SK-N-SH (cell line): Measurements from ENCODE around the gene TMEM234. TPM values are rescaled to one million over a fixed set of nuclear protein-coding genes. Genes with fewer than 3 reads are reported as not detected.

Experiments
- CTCF ChIA-PET: fragments of 300-600, 350-600 bp; formaldehyde crosslinking; extraction: SDS; loops from one replicate; lab custom pipeline; 2021; lab: Yijun Ruan, JAX
- POLR2A ChIA-PET: fragments of 350-600 bp; sonication (Branson Sonifier 250); formaldehyde crosslinking; extraction: SDS; loops from one replicate; lab custom pipeline; 2020; ENCODE audit warnings: antibody characterized with exemption, inconsistent platforms; lab: Yijun Ruan, JAX
- DNase-seq: peaks from one replicate; pipeline ENCODE4 v3.0.0; 2012
- H2AFZ ChIP-seq: fragments of 200-600 bp; sonication (generic); 2 replicates; pipeline ENCODE4 v1.8.1; 2016; ENCODE audit warnings: antibody characterized with exemption, mild to moderate bottlenecking, low read depth
- H3F3A ChIP-seq: fragments of 200-600 bp; sonication (generic); replicated peaks from 2 replicates; pipeline ENCODE3; 2016; ENCODE audit warnings: antibody characterized with exemption, mild to moderate bottlenecking; ENCODE audit not compliant: insufficient read depth
- H3K27ac ChIP-seq, 2 experiments: fragments of 200-500 bp in 1 of 2; fragments of 200-600 bp in 1 of 2; sonication (Bioruptor generic) in 1 of 2; sonication (generic), shearing (Covaris generic) in 1 of 2; 2 replicates each; pipeline versions ENCODE4 v1.5.1 to v1.6.1; 2014 to 2016; ENCODE audit warnings: low read depth in 2 of 2, inconsistent platforms in 1 of 2, low read length in 1 of 2, mild to moderate bottlenecking in 1 of 2, mixed read lengths in 1 of 2
- H3K27me3 ChIP-seq: fragments of 200-600 bp; sonication (generic), shearing (Covaris generic); 2 replicates; pipeline ENCODE4 v1.6.1; 2016; ENCODE audit warnings: mixed run types; ENCODE audit not compliant: insufficient read depth
- H3K36me3 ChIP-seq, 2 experiments: fragments of 200-500 bp in 1 of 2; fragments of 200-600 bp in 1 of 2; sonication (Bioruptor generic) in 1 of 2; sonication (generic) in 1 of 2; replicated peaks in 1 of 2; 2 replicates each; pipeline versions ENCODE3 to v1.5.1; 2014 to 2016; ENCODE audit warnings: low read length in 1 of 2, mild to moderate bottlenecking in 1 of 2; ENCODE audit not compliant: insufficient read depth in 2 of 2, control insufficient read depth in 1 of 2
- H3K4me1 ChIP-seq, 2 experiments: fragments of 200-500 bp in 1 of 2; fragments of 200-600 bp in 1 of 2; sonication (Bioruptor generic) in 1 of 2; sonication (generic), shearing (Covaris generic) in 1 of 2; 2 replicates each; pipeline versions ENCODE4 v1.5.1 to v1.6.1; 2014 to 2016; ENCODE audit warnings: low read depth in 1 of 2, low read length in 1 of 2, mixed run types in 1 of 2; ENCODE audit not compliant: insufficient read depth in 2 of 2, control insufficient read depth in 1 of 2
- H3K4me2 ChIP-seq: fragments of 200-600 bp; sonication (generic), shearing (Covaris generic); 2 replicates; pipeline ENCODE4 v1.6.1; 2017; ENCODE audit warnings: mixed run types
- H3K4me3 ChIP-seq, 2 experiments: fragments of 200-500 bp in 1 of 2; fragments of 200-600 bp in 1 of 2; sonication (Bioruptor generic) in 1 of 2; sonication (generic), shearing (Covaris generic) in 1 of 2; 2 replicates each; pipeline versions ENCODE4 v1.5.1 to v1.8.1; 2014 to 2016; ENCODE audit warnings: low read depth in 2 of 2, inconsistent platforms in 1 of 2, low read length in 1 of 2, mild to moderate bottlenecking in 1 of 2, mixed read lengths in 1 of 2, moderate library complexity in 1 of 2
- H3K79me2 ChIP-seq: fragments of 200-600 bp; sonication (generic); 2 replicates; pipeline ENCODE4 v1.8.1; 2017; ENCODE audit warnings: mild to moderate bottlenecking; ENCODE audit not compliant: insufficient read depth
- H3K9ac ChIP-seq: fragments of 200-600 bp; sonication (generic); 2 replicates; pipeline ENCODE4 v1.6.1; 2017; ENCODE audit warnings: mixed run types
- H3K9me2 ChIP-seq: fragments of 200-600 bp; sonication (generic); 2 replicates; pipeline ENCODE4 v1.6.1; 2017; ENCODE audit warnings: mixed run types
- H3K9me3 ChIP-seq: fragments of 200-600 bp; sonication (generic); 2 replicates; pipeline ENCODE4 v1.6.1; 2017; ENCODE audit warnings: mixed run types, mild to moderate bottlenecking, moderate library complexity
- H4K20me1 ChIP-seq: fragments of 200-600 bp; sonication (generic); 2 replicates; pipeline ENCODE4 v1.6.1; 2017; ENCODE audit warnings: mild to moderate bottlenecking, mixed run types; ENCODE audit not compliant: insufficient read depth
- EP300 ChIP-seq, 2 experiments: IDR thresholded peaks; 2 replicates each; pipeline versions ENCODE4 v1.4.0 to v1.6.1; 2012; ENCODE audit warnings: borderline replicate concordance in 1 of 2, low read depth in 1 of 2, low read length in 1 of 2
- JUND ChIP-seq: IDR thresholded peaks from 2 replicates; pipeline ENCODE4 v1.4.0; 2012
- MEF2A ChIP-seq: IDR thresholded peaks from 2 replicates; pipeline ENCODE4 v1.4.0; 2012; ENCODE audit warnings: low read depth, borderline replicate concordance
- MXI1 ChIP-seq: IDR thresholded peaks from 2 replicates; pipeline ENCODE4 v1.6.1; 2012; ENCODE audit warnings: mild to moderate bottlenecking, low read depth, low read length, improper control_type of control experiment
- NFIC ChIP-seq: IDR thresholded peaks from 2 replicates; pipeline ENCODE4 v1.4.0; 2012; ENCODE audit warnings: borderline replicate concordance
- RAD21 ChIP-seq: IDR thresholded peaks from 2 replicates; pipeline ENCODE4 v1.6.1; 2012; ENCODE audit warnings: mild to moderate bottlenecking, low read length
- RFX5 ChIP-seq: IDR thresholded peaks from 2 replicates; pipeline ENCODE4 v1.6.1; 2012; ENCODE audit warnings: mild to moderate bottlenecking, improper control_type of control experiment, low read length
- RXRA ChIP-seq: IDR thresholded peaks from 2 replicates; pipeline ENCODE4 v1.4.0; 2012; ENCODE audit warnings: low read depth, mild to moderate bottlenecking, borderline replicate concordance
- SIN3A ChIP-seq: IDR thresholded peaks from 2 replicates; pipeline ENCODE4 v1.6.1; 2012; ENCODE audit warnings: low read depth, mild to moderate bottlenecking, low read length, moderate library complexity, borderline replicate concordance
- SMC3 ChIP-seq: IDR thresholded peaks from 2 replicates; pipeline ENCODE4 v1.6.1; 2012; ENCODE audit warnings: low read depth, low read length, improper control_type of control experiment
- TCF12 ChIP-seq: IDR thresholded peaks from 2 replicates; pipeline ENCODE4 v1.4.0; 2012
- TEAD4 ChIP-seq: IDR thresholded peaks from 2 replicates; pipeline ENCODE4 v1.4.0; 2012; ENCODE audit warnings: mild to moderate bottlenecking, borderline replicate concordance; ENCODE audit not compliant: insufficient read depth
- WGBS: methylation state at CpG from one replicate; pipeline ENCODE4 v1.1.6; 2017; ENCODE audit warnings: low lambda C conversion rate; 5-methylcytosine and 5-hydroxymethylcytosine counted together
- polyA plus RNA-seq, 3 experiments: library from polyadenylated mRNA; depleted of rRNA; stranded (reverse); fragments of >200 nt; gene quantifications; 2 replicates each; pipeline ENCODE4 v1.2.3, GENCODE V29; 2012
- TF ChIP-seq, protein P1 (sequence below): IDR thresholded peaks from 2 replicates; pipeline ENCODE4 v1.4.0; 2012; ENCODE audit warnings: low read depth, borderline replicate concordance
- TF ChIP-seq, protein P2 (sequence below): IDR thresholded peaks from 2 replicates; pipeline ENCODE4 v1.4.0; 2012; ENCODE audit warnings: low read depth

TMEM234 gene
- polyA plus RNA-seq, 1 of the 3 experiments (the other 2 are of a cell fraction) = 31.9 TPM

DNA sequence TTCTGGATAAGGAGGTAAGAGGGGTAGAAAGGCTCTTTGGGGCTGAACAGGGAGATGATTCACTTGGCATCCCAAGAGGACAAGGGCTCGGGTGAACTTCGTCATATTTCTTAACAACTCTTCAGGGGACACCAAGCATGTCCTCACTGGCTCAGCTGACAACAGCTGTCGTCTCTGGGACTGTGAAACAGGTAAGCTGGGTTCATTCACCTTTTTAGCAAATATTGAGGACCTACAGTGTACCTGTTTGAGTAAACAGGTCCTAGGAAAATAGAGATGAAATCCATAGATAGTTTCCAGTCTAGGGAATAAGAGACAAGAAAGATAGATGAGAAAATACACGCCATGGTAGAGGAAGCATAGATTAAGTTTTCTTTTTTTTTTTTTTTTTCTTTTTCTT, 2.1 kb upstream of the TMEM234 start:
- H3K4me3 ChIP-seq = no peak overlapping the region
- H3K79me2 ChIP-seq = peaks cover 62% of the 10 kb centered on the region
- TF ChIP-seq NFIC = no peak
- no peak for TF ChIP-seq MEF2A
- no peak for TF ChIP-seq JUND
- TF ChIP-seq, protein P1, sequence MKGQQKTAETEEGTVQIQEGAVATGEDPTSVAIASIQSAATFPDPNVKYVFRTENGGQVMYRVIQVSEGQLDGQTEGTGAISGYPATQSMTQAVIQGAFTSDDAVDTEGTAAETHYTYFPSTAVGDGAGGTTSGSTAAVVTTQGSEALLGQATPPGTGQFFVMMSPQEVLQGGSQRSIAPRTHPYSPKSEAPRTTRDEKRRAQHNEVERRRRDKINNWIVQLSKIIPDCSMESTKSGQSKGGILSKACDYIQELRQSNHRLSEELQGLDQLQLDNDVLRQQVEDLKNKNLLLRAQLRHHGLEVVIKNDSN = no peak
- no peak for TF ChIP-seq RAD21
- no peak for TF ChIP-seq MXI1
- TF ChIP-seq RXRA = no peak
- H3K9me2 ChIP-seq = no peaks in the 10 kb centered on the region
- WGBS = 96% methylated on average over 4 of the region's 4 CpGs
- CTCF ChIA-PET = interaction anchor here (4.3 kb wide), 1 partner anchor 16 kb away, joined by 20 read pairs; no protein-coding TSS in a partner anchor
- no peak overlapping the region for H3K4me2 ChIP-seq
- no peak overlapping the region for H3K27ac ChIP-seq
- no peaks in the 10 kb centered on the region for H3F3A ChIP-seq
- H3K36me3 ChIP-seq = peaks cover 33 to 50% of the 10 kb centered on the region in 2 experiments
- H3K9me3 ChIP-seq = no peaks in the 10 kb centered on the region
- no peak for DNase-seq
- no peak overlapping the region for H3K9ac ChIP-seq
- POLR2A ChIA-PET = no interaction called here
- H3K27me3 ChIP-seq = no peaks in the 10 kb centered on the region
- H2AFZ ChIP-seq = no peak overlapping the region
- H4K20me1 ChIP-seq = no peaks in the 10 kb centered on the region
- peaks cover 8 to 17% of the 10 kb centered on the region in 2 experiments; a peak in 3 of 4 replicates for H3K4me1 ChIP-seq

DNA sequence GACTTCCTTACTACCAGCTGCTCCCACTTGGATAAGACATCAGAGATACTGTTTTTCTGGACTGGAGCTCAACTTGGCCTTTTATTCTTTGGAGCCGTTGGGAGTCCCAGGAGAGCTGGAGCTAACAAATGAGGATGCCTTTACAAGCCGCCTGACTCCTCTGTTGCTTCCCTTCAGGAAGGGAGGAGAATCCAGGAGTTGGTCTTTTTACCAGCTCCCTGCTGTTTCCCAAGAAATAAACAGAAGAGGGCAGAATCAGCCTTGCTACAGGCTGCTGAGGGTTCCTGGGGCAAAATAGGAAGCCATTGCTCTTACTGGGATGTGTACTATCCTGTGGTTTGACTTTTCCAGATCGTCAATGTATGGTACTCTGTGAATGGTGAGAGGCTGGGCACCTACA, 1.5 kb upstream of the TMEM234 start:
- no peaks in the 10 kb centered on the region for H3K9me2 ChIP-seq
- ChIA-PET POLR2A (no interaction called here), CTCF (interaction anchor here (0.9 to 4.3 kb wide), 3 partner anchors 11 to 25 kb away, joined by 3 to 20 read pairs (median 3); no protein-coding TSS in a partner anchor)
- H3K27ac ChIP-seq = no peak overlapping the region; a peak in 1 of 4 replicates
- peaks cover 66% of the 10 kb centered on the region for H3K79me2 ChIP-seq
- DNase-seq = no peak
- 0 out of 2 replicates have a peak, but pooled peaks have one; percentile 10 for TF ChIP-seq RAD21
- no peak for TF ChIP-seq TCF12
- peak overlapping the region; percentile 90 for H3K4me2 ChIP-seq
- no peak overlapping the region for H2AFZ ChIP-seq
- peaks cover 29 to 47% of the 10 kb centered on the region in 2 experiments for H3K36me3 ChIP-seq
- no peaks in the 10 kb centered on the region for H4K20me1 ChIP-seq
- H3K9ac ChIP-seq = peak overlapping the region; percentile 99
- H3K9me3 ChIP-seq = no peaks in the 10 kb centered on the region
- H3K4me1 ChIP-seq = peaks cover 8 to 17% of the 10 kb centered on the region in 2 experiments; a peak in 3 of 4 replicates
- H3F3A ChIP-seq = no peaks in the 10 kb centered on the region
- peak overlapping the region; percentile 59 to 79; a peak in 3 of 4 replicates for H3K4me3 ChIP-seq
- H3K27me3 ChIP-seq = no peaks in the 10 kb centered on the region
- WGBS = 86% methylated on average over 3 of the region's 3 CpGs

DNA sequence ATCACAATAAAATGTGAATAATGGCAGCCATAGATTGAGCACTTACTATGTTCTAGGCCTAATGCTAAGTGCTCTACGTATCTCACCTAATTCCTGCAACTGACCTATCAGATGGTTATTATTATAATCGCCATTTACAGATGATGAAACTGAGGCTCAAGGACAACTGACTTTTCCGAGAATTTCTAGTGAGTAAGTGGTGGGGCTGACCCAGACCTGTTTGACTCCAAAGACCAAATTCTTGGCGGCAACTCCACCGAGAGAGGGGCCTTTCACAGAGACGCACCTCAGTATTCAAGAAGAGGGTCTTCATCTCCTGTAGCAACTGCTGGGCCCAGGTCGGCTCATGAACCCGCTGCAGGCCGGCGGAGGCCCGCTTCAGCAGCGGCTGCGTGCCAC, 573 bp downstream of the TMEM234 start:
- POLR2A ChIA-PET = interaction anchor here (1.4 kb wide), 1 partner anchor 9 kb away, joined by 3 read pairs; no protein-coding TSS in a partner anchor

More for the DNA sequence above, 573 bp downstream of the TMEM234 start:
- Histone ChIP-seq H3K79me2 (peaks cover 66% of the 10 kb centered on the region), H3K9me2 (no peaks in the 10 kb centered on the region), H3K4me2 (peak overlapping the region; percentile 90), H2AFZ (peak overlapping the region; percentile 89), H4K20me1 (no peaks in the 10 kb centered on the region), H3F3A (no peaks in the 10 kb centered on the region), H3K9ac (peak overlapping the region; percentile 99)
- CTCF ChIA-PET = interaction anchor here (4.3 kb wide), 1 partner anchor 18 kb away, joined by 20 read pairs; no protein-coding TSS in a partner anchor
- 8% methylated on average over 6 of the region's 13 CpGs for WGBS
- TF ChIP-seq SIN3A (no peak), SMC3 (no peak), MEF2A (no peak), RFX5 (no peak), JUND (no peak), EP300 (IDR thresholded peaks at IDR 0.05; ENCODE audit: borderline replicate concordance in 1 of 2, low read depth in 1 of 2, low read length in 1 of 2) (no peak), TEAD4 (no peak), MXI1 (no peak)
- TF ChIP-seq, protein P2, sequence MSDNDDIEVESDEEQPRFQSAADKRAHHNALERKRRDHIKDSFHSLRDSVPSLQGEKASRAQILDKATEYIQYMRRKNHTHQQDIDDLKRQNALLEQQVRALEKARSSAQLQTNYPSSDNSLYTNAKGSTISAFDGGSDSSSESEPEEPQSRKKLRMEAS = no peak
- TF ChIP-seq, all 33 proteins: peak for 0
- Histone ChIP-seq H3K27ac (peak overlapping the region; percentile 79 to 83), H3K4me3 (peak overlapping the region; percentile 59 to 79), H3K36me3 (peaks cover 23 to 30% of the 10 kb centered on the region in 2 experiments), H3K4me1 (peaks cover 8 to 17% of the 10 kb centered on the region in 2 experiments; a peak in 3 of 4 replicates), H3K27me3 (no peaks in the 10 kb centered on the region), H3K9me3 (no peaks in the 10 kb centered on the region)
- DNase-seq = no peak
